Measurements from ENCODE around the gene ANKRD45.
"Not testable (repeated sequence)": the region's sequence is repeated elsewhere in the genome, so short reads cannot be mapped to it uniquely, and the experiment has no call there.

Gene ANKRD45

DNA sequence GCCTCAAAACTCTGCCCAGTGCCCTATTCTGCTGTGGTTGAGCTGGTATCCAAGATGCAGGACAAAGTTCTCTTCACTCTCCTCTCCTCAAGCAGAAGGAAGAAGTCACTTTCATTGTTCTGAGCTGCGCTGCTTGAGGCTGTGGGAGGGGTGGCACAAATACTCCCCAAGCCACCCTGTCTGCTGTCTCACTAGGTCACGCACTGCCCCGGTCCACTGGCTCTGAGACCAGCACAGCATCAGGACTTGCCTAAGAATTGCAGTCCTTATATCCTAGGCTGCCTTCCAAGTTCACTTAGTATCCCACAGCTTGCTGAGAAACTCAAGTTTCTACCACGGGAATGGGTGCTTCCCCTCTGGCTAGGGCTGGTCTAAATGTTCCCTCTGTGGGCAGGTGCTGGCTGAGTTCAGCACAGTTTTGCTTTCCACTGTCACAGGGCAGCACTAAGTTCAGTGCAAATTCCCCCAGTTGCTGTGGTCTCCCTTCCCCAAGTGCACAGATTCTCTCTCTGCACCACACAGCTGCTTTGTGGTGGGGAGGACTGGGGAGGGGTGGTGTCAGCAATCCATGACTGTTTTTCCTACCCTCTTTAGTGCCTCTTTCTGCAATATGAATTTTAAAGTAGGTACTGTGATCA is 99.2 kb downstream of the ANKRD45 start:
- H3K4me3 ChIP-seq (ENCODE audit: control insufficient read depth, low read depth, low read length): no peak overlapping the region

DNA sequence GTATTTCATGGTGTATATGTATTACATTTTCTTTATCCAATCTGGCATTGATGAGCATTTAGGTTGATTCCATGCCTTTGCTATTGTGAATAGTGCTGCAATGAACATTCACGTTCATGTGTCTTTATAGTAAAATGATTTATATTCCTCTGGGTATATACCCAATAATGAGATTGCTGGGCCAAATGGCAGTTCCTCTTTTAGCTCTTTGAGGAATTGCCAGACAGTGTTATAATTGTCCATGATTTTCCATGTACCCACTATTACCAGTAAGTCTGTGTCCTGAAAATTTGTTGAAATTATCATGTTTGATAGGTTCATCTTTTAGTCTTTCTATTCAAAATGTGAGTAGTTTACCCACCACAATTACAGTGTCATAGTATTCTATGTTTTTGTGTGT is 101.2 kb downstream of the ANKRD45 start:
- H3K4me3 ChIP-seq (ENCODE audit: control insufficient read depth, low read depth, low read length): no peak overlapping the region
- no peak for TF ChIP-seq CTCF (IDR thresholded peaks at IDR 0.05; ENCODE audit: control insufficient read depth, insufficient read depth, low read depth, low read length, missing control alignments)
- no peak for DNase-seq (ENCODE audit: low read depth)

More for the DNA sequence above, 99.2 kb downstream of the ANKRD45 start:
- TF ChIP-seq CTCF (IDR thresholded peaks at IDR 0.05; ENCODE audit: control insufficient read depth, insufficient read depth, low read depth, low read length, missing control alignments): no peak
- no peak for DNase-seq (ENCODE audit: low read depth)

- not testable (repeated sequence) for H3K4me3 ChIP-seq (ENCODE audit: control insufficient read depth, low read depth, low read length); DNase-seq (ENCODE audit: low read depth)
These were observed 105.8 kb downstream of the ANKRD45 start for GRCh38 chr1:173563846-173564245.

GRCh38 chr1:173562813-173563212 is 106.8 kb downstream of the ANKRD45 start:
- no peak for DNase-seq (ENCODE audit: low read depth)
- no peak overlapping the region for H3K4me3 ChIP-seq (ENCODE audit: control insufficient read depth, low read depth, low read length)
- TF ChIP-seq CTCF (IDR thresholded peaks at IDR 0.05; ENCODE audit: control insufficient read depth, insufficient read depth, low read depth, low read length, missing control alignments): peak; percentile 9

DNA sequence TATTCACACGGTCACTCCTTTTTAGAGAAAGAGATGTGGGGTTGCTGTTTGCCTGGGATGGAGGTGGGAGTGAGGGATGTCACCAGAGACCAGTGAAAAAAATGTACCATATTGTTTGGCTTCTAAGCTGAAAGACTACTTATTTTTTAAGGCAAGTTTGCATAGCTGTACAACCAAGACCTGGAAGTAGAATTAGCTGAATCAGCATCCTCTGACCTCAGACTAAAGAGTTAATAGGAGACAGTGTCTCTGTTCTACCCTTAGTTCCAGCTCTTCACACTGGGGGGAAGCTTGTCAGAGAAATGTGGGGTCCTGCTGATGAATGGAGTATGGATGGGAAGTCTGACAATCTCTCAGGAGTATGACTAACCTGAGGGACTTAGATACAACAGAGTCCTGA is 108.4 kb downstream of the ANKRD45 start:
- no peak overlapping the region for H3K4me3 ChIP-seq (ENCODE audit: control insufficient read depth, low read depth, low read length)
- no peak for TF ChIP-seq CTCF (IDR thresholded peaks at IDR 0.05; ENCODE audit: control insufficient read depth, insufficient read depth, low read depth, low read length, missing control alignments)
- DNase-seq (ENCODE audit: low read depth): no peak

DNA sequence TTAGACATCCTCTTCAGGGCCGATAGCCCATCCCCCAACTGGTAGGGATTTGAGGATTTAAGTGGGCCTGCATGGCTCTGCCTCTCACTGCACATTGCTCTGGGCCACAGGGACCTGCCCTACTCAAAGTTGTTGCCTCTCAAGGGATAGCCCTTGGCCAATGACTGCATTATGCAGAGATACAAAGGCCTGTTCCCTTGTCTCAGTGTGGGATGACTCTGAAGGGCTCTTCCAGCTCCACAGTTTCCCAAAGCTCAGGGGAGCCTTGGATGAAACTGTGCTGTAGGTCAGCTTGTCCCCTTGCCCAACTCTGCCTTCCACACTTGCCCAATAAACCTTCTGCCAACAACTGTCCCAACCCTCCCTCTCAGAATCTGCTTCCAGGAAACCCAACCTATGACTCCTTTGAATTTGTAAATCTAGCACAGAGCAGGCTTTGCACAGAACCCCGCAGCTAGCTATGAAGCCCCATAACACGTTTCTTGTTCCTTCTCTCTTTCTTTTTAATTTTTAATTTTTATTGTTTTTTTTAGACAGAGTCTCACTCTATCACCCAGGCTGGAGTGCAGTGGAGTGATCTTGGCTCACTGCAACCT is 109.3 kb downstream of the ANKRD45 start:
- H3K4me3 ChIP-seq (ENCODE audit: control insufficient read depth, low read depth, low read length): no peak overlapping the region
- DNase-seq (ENCODE audit: low read depth): no peak
- TF ChIP-seq CTCF (IDR thresholded peaks at IDR 0.05; ENCODE audit: control insufficient read depth, insufficient read depth, low read depth, low read length, missing control alignments): no peak
